HPDE6-E6E7 (cell line): ENCODE results near the gene GALNT9.

Experiments used
- DNase-seq: peaks from one replicate; pipeline ENCODE4 v3.0.0; 2011; ENCODE audit warnings: missing footprints; ENCODE audit errors: extremely low spot score

Gene GALNT9

DNA sequence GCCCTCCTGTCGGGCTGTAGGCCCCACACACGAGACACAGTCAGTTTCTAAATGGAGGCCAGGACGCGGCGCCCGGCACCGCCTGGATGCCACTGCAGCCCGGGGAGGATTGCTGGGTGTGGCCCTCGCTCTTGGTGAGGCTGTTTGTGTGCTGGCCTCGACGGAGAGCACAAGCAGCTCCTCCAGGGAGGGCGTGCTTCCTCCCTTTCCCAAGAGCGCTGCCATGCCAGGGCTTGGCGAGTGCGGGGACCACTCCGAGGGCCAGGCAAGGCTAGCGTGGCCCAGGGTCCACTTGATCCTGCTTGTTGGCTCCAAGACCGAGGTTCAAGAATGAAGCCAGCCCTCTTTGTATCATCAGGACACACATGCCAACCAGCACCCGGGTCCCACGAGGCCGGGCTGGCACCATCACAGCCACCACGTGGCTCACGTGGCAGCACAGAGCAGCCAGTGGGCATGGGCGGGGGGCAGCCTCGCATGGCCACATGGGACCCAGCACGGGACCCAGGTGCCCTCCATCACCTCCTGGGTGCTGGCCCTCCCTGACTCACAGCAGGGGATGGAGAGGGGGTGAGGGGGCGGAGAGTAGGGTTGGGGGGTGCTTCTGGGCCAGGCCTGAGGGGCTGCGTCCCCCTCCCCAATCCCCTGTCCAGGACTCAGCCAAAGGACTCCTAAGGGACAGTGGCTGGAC is 113.9 kb downstream of the GALNT9 start:
- DNase-seq = no peak

GRCh38 chr12:132214891-132215290 is 114.5 kb downstream of the GALNT9 start:
- DNase-seq = no peak

GRCh38 chr12:132214161-132214476 is 115.3 kb downstream of the GALNT9 start:
- DNase-seq = no peak

GRCh38 chr12:132213359-132214160 is 115.8 kb downstream of the GALNT9 start:
- no peak for DNase-seq

DNA sequence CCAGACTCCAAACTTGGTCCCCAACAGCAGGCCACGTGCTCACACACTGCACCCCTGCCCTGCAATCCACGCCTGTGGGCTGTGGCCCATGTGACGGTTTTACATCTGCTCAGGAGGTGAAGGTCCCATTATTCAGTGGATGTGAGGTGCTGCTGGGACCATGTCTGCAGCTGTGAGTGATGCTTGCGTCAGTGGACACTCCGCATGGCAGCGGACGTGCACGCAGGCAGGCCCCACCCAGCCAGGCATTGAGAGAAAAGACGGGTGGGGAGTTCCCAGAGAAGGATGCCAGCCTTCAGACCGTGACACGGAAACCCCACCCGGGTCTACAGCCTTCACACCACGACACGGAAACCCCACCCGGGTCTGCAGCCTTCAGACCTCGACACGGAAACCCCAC is 117.6 kb downstream of the GALNT9 start:
- no peak for DNase-seq

DNA sequence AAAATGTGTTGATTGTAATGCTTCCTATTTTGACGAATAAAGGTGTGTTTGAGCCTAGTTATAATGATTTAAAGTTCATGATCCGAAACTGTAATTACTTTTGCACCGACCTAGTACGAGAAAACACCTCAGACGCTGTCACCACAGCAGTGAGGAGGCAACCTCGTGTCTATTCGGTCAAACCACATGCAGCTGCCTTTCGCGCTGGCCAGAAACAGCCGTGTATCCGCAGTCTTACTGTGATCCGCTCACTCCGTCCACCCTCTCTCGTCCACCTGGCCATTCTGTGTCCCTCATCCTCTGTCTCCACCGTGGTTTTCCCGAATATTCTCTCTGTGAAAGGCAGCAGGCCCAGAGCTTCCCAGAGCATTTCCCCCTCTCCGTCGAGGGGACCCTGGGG is 118.1 kb downstream of the GALNT9 start:
- DNase-seq = no peak

DNA sequence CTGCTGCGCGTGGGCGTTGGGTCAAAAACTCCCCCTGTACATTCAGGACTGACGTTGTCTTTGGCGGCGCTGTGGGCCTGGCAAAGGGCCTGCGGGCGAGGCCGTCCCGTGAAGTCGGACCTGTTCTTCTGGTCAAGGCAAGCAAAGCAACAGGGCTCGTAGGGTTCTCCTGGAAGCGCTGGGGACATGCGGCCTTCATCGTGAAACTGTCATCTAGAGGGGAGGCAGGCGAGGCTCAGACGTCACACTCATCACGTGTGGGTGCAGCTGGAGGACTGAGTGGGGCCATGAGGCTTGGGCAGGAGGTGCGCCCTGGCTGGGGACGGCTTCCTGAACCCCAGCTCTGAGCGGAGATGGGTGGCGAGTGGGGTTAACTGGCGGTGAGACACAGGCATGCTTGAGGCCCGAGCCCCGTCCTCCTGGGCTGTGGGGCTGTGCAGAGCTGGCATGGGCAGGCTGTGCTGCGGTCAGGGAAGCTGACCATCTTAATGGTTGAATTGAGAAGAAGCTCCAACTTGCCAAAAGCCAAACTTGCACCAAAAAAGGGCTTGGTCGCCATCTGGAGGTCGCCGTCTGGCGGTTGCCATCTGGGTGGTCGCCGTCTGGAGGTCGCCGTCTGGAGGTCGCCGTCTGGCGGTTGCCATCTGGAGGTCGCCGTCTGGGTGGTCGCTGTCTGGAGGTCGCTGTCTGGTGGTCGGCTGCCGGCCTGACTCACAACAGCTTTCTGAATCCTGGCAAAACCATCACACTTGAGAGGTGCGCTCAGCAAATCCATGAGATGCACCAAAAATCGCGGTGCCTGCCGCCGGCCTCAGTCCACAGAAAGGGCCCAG is 119.0 kb downstream of the GALNT9 start:
- no peak for DNase-seq

DNA sequence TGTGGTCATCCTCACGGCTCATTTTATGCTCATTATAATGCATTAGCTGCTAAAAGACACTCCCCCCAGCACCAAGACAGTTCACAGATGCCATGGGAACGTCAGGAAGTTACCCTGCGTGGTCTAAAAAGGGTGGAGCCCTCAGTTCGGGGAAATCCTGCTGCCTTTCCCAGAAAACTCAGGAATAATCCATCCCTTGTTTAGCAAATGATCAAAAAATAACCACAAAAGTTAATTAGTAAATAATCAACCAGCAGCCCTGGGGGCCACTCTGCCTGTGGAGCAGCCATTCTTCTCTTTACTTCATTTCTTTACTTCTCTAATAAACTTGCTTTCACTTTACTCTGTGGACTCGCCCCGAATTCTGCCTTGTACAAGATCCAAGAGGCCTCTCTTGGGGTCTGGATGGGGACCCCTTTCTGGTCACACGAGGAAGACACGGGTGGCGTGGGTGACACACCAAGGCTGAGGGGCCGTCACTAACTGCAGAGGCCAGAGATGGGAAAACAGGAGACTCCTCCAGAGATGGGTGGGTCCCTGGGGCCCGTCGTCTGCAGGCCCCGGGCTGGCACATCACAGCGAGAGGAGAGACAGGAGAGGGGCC is 119.7 kb downstream of the GALNT9 start:
- no peak for DNase-seq

DNA sequence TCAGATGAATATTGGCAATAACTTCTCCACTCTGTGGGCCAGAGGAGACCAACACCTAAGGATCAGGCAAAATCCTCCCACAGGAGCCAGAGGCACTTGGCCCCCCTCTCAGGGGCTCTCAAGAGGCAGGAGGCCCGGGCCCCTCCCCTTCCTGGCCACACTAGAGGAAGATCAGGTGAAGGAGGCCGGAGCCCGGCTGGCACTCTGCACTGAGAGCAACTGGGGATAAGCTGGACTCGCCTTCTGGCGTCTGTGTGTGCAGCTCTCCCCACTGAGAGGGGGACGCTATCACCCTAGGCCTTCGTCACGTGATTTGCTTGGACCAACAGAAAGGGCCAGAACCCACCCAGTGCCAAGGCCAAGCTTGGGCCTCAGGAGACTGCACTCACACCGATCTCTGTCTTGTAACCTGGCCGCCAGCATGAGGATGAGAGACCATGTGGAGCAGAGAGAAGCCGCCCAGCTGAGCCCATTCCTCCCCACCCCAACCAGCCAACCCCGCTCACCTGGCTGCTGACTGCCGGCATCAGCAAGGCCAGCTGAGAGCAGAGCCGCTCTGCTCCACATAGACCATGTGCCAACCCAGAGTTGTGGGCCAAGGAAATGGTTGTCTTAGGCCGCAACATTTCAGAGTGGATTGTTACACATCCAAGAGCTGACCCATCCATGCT is 121.1 kb downstream of the GALNT9 start:
- DNase-seq = no peak

GRCh38 chr12:132207083-132207775 is 122.2 kb downstream of the GALNT9 start:
- no peak for DNase-seq

GRCh38 chr12:132206046-132206434 is 123.3 kb downstream of the GALNT9 start:
- no peak for DNase-seq

DNA sequence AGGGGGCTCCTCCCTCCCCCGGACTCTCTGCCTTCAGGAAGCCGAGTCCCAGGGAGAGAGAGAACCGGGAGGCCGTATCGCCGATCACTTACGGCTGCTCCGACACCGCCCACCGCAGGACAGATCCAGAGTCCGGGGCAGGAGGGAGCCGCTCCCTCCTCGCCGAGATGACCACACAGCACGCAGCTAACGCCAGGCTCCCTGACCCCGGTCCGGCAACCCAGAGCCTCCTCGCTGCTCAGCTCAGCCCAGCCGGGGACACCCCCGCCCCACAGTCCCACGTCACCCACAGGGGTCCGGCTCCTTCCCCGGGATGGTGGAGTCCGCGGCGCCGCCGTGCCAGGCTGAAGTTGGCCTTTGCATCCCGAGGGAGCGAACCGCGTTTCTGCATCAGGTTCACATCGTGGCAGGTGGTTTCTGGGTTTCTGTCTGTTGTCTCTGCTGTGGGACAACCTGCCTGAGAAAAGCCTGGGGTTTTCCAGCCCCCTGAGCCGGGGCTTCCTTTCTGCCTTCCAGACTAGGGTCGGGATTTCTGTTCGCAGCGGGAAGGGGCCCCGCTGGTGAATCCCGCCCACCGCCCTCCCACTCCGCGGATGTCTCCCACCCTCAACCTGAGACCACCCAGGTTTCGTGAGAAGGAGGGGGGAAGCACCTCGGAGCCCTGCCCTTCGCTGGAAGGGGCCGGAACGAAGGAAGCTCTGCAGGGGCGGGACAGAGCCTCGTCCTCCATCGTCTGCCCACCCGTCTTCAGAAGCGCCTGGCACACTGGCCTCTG is 123.9 kb downstream of the GALNT9 start:
- DNase-seq = no peak

DNA sequence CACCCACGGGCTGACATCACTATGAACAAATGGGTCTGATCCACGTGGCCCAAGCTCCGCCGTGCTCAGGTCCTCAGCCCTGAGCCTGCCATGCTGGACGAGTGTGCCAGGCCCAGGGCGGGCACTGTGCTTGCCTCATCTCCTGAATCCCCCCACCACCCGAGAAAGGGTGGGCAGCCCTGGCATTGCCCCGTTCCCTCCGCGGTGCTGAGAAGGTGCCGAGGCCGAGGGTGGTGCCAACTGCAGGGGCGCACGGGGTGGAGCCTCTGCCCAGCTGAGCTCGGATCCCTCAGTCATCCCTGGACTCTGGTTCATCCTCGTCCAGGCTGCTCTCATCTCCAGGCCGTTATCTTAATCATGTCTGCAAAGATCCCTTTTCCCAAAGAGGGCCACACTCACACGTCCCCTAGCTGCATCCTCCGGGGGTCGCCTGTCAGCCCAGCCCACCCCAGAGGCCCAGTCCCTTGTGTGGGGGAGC is 124.6 kb downstream of the GALNT9 start:
- no peak for DNase-seq

- DNase-seq = no peak
Observed at GRCh38 chr12:132204063-132204792, 125.2 kb downstream of the GALNT9 start.

- no peak for DNase-seq
Observed at GRCh38 chr12:132202929-132203721, 126.3 kb downstream of the GALNT9 start.

DNA sequence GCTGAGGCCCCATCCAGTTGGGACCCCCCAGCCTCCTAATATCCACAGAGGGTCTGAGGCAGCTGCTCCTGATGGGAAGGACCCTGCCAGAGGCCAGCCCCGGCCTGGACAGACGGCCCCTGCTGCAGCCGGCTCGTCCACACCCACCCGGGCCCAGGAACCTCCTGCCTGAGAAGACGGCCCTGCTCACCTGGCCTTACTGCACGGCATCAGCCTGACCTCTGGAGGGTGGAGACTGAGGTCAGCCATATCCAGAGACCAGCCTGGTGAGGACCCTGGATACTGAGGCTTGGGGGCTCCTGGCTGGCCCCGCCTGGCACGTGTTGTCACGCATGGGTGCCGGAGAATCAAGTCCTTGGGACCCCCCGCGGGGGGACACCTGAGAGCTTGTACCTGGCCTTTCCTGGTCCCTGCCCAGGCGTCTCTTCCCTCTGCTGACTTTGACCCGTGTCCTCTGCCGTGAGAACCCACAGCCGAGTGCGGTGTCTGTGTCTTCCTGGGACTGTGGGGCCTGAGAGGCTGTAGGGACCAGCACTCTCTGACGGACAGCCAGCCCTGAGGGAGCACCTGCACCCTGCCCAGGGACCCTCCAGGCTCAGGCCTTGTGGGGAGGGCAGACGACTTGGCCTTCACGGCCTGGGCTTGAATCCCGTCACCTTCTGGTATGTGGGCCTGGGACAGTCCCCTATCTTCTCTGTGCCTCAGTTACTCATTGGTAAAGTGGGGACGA is 127.8 kb downstream of the GALNT9 start:
- DNase-seq = no peak

GRCh38 chr12:132200800-132201199 is 128.6 kb downstream of the GALNT9 start:
- DNase-seq = no peak
